ENCODE results near the gene PTPN21. TPM values are rescaled to one million over a fixed set of nuclear protein-coding genes. Genes with fewer than 3 reads are reported as not detected.

Gene PTPN21
- total RNA-seq, 2 donors from 2014 or later, result not detected

- H3K4me3 Mint-ChIP-seq, result no peak overlapping the region
- H3K9me3 Mint-ChIP-seq, result no peaks in the 10 kb centered on the region
- H3K27ac Mint-ChIP-seq, result no peak overlapping the region
- H3K36me3 Mint-ChIP-seq (ENCODE audit: low read depth), result no peaks in the 10 kb centered on the region
- no peaks in the 10 kb centered on the region for H3K4me1 Mint-ChIP-seq
- ATAC-seq (replicated peaks), result no peak
- H3K27me3 Mint-ChIP-seq, result peaks cover 13% of the 10 kb centered on the region
Measured at GRCh38 chr14:88478931-88479330, 75.9 kb downstream of the PTPN21 start.

DNA sequence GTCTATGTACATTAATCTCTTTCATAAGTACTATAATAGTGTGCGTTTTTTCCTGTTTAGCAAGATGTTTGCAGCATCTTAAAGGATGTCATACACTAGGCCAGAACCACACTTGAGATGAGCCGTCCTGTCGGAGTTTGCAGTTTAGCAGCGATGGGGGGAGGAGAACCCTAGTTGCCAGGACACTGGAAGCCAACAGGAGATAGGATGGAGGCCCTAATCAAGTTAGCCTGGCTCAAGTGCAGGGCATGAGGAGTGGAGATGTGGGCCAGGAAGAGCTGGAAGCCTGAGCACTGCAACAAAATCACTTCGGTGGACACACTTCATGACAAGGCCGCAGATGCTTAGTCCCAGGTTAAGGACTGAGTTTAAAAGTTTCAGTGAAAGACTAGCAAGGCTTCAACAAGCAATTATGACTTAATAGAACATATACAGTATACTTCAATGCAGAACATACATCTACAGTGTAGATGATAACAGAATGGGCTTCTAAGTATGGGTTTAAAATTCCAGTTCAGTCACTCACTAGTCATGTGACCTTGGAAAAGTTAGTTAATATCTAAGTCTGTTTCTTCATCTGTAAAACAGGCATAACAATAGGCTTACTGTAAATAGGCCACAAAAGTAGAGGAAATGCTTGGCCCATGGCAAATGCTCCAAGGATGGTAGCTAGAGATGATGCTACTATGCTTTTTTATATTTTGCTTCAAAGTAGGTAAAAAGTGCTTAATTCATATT is 77.1 kb downstream of the PTPN21 start:
- no peak for ATAC-seq (replicated peaks)
- no peaks in the 10 kb centered on the region for H3K36me3 Mint-ChIP-seq (ENCODE audit: low read depth)
- H3K27ac Mint-ChIP-seq, result no peak overlapping the region
- H3K4me3 Mint-ChIP-seq, result no peak overlapping the region
- no peaks in the 10 kb centered on the region for H3K4me1 Mint-ChIP-seq
- peaks cover 12% of the 10 kb centered on the region for H3K27me3 Mint-ChIP-seq
- H3K9me3 Mint-ChIP-seq, result no peaks in the 10 kb centered on the region

DNA sequence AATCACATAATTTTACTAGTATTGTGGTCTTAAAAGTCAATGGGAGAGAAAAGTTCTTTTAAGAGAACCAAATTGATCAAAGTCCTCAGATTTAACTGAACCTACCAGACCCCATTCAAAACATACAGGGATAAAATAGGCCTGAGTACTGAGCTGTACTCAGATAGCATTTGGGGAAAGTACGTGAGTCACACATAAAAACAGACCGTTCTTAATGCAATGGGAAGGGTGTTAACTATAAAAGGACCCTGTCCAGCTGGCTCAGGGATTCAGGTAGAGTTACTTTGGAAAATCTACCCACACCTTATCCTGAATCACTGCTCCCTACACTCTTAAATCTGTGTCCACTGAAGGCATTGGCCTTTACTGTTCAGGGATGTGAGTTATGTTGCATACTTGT is 78.0 kb downstream of the PTPN21 start:
- ATAC-seq (replicated peaks), result no peak
- H3K27ac Mint-ChIP-seq, result no peak overlapping the region
- H3K9me3 Mint-ChIP-seq, result no peaks in the 10 kb centered on the region
- H3K4me3 Mint-ChIP-seq, result no peak overlapping the region
- H3K36me3 Mint-ChIP-seq (ENCODE audit: low read depth), result no peaks in the 10 kb centered on the region
- no peaks in the 10 kb centered on the region for H3K4me1 Mint-ChIP-seq
- peaks cover 5% of the 10 kb centered on the region for H3K27me3 Mint-ChIP-seq

- Mint-ChIP-seq H3K4me1 (no peaks in the 10 kb centered on the region), H3K27me3 (peaks cover 2% of the 10 kb centered on the region), H3K36me3 (ENCODE audit: low read depth) (no peaks in the 10 kb centered on the region), H3K27ac (no peak overlapping the region), H3K9me3 (no peaks in the 10 kb centered on the region), H3K4me3 (no peak overlapping the region)
- ATAC-seq (replicated peaks), result no peak
Measured at GRCh38 chr14:88476214-88476774, 78.5 kb downstream of the PTPN21 start.

DNA sequence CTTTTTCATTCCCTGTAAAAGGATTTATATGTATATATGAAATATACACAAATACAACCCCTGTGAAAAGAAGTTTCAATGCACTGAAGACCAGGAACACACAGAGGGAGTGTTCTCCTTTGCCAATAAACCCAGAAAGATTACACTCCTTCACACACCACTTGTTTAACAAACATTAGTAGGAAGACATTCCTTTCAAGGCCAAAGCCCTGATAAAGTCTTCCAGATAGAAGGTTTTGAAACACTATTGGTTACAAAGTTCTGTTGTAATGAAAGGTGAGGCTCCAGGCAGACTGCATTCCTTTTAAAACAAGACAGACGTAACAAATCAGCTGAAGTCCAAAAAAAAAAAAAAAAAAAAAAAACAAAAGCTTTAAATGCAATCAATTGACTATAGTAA is 81.0 kb downstream of the PTPN21 start:
- Mint-ChIP-seq H3K4me1 (no peaks in the 10 kb centered on the region), H3K36me3 (ENCODE audit: low read depth) (no peaks in the 10 kb centered on the region)

DNA sequence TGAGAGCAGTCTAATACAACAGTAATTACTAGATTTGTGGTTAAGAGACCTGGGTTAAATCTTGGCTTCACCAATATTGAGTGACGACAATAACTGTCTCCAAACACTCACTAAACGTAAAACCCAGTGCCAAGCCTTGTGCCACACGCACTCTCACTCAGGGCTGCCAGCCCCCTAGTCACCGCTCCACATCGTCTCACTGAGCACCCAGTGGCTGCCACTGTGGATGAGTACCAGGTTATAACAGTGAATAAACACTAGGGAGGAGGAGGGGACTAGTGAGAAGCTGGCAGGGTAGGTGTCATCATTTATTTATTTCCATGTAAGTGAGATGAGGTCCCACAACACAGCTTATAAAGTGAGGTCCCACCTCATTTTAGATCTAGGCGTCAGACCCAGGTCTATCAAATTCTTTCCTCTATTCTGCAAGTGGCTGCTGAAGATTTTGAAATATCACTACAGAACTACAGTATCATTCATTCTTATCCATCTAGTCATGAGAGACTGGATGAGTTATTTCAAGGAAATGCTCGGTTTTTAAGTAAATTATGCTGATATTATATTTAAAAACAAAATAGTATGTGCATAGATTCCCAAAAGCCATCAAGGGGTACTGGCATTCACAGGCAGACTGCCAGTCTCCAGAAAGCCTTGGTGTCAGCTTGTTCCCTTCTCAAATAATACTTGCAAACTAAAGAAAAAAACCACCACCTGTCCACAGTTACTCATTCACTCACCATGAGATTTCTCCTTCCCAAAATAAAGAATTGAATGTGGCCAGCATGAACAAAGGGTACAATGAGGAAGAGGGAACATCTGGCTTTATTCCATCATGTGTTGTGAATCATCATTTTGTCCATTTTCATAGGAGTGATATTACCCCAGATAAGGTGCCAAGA is 84.0 kb downstream of the PTPN21 start:
- Mint-ChIP-seq H3K4me1 (no peaks in the 10 kb centered on the region), H3K9me3 (no peaks in the 10 kb centered on the region), H3K4me3 (no peak overlapping the region), H3K27ac (no peak overlapping the region), H3K36me3 (ENCODE audit: low read depth) (no peaks in the 10 kb centered on the region), H3K27me3 (no peaks in the 10 kb centered on the region)
- ATAC-seq (replicated peaks), result no peak

More for the DNA sequence above, 81.0 kb downstream of the PTPN21 start:
- Mint-ChIP-seq H3K27me3 (no peaks in the 10 kb centered on the region), H3K27ac (no peak overlapping the region), H3K4me3 (no peak overlapping the region), H3K9me3 (no peaks in the 10 kb centered on the region)
- ATAC-seq (replicated peaks), result no peak

DNA sequence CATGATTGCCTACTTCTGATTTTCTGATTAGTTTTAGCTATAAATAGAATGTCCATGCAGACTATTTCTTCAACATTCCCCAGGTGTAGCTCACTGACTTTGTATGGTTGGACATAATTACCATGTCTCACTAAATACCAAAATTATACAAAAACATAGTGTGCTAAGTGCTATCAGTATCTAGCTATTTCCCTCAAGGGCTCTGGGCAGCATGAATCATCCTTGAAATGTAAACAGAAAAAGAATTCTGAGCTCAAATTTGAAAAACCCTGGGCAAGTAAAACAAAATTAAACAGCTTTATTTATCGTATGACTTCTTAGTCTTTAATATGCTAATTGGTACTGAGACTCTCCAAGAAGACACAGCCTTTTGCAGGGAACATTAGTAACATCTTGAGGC is 86.4 kb downstream of the PTPN21 start:
- H3K9me3 Mint-ChIP-seq, result no peaks in the 10 kb centered on the region
- H3K27me3 Mint-ChIP-seq, result no peaks in the 10 kb centered on the region
- H3K4me1 Mint-ChIP-seq, result no peaks in the 10 kb centered on the region
- H3K27ac Mint-ChIP-seq, result no peak overlapping the region
- H3K36me3 Mint-ChIP-seq (ENCODE audit: low read depth), result no peaks in the 10 kb centered on the region
- ATAC-seq (replicated peaks), result no peak
- no peak overlapping the region for H3K4me3 Mint-ChIP-seq

GRCh38 chr14:88463318-88463717 is 91.5 kb downstream of the PTPN21 start:
- Mint-ChIP-seq H3K27me3 (no peaks in the 10 kb centered on the region), H3K4me1 (no peaks in the 10 kb centered on the region), H3K4me3 (no peak overlapping the region), H3K36me3 (ENCODE audit: low read depth) (peaks cover 20% of the 10 kb centered on the region), H3K27ac (no peak overlapping the region), H3K9me3 (no peaks in the 10 kb centered on the region)
- ATAC-seq (replicated peaks), result no peak

DNA sequence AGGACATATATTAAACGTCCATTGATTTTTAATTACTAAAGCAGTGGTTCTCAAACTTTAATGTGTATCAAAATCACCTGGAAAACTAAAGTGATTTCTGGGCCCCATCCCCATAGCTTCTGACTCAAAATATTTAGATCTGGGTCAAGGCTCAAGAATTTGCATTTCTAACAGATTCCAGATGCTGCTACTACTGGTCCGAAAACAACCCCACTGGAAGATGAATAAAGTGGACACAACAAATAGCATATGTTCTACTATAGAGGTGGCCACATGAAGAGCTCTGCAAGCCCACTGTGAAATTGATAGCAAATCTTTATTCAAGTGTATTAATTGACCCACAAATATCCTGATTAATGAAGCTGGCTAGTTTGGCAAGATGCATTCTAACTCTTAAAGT is 99.9 kb downstream of the PTPN21 start:
- Mint-ChIP-seq H3K36me3 (ENCODE audit: low read depth) (peaks cover 27% of the 10 kb centered on the region), H3K4me3 (no peak overlapping the region), H3K9me3 (peaks cover 9% of the 10 kb centered on the region), H3K4me1 (no peaks in the 10 kb centered on the region), H3K27ac (no peak overlapping the region), H3K27me3 (no peaks in the 10 kb centered on the region)
- ATAC-seq (replicated peaks), result no peak

- no peak overlapping the region for H3K4me3 Mint-ChIP-seq
- no peaks in the 10 kb centered on the region for H3K4me1 Mint-ChIP-seq
- H3K36me3 Mint-ChIP-seq (ENCODE audit: low read depth), result peaks cover 28% of the 10 kb centered on the region
- no peaks in the 10 kb centered on the region for H3K27me3 Mint-ChIP-seq
- peaks cover 12% of the 10 kb centered on the region for H3K9me3 Mint-ChIP-seq
- no peak overlapping the region for H3K27ac Mint-ChIP-seq
- no peak for ATAC-seq (replicated peaks)
Measured at GRCh38 chr14:88452231-88452630, 102.6 kb downstream of the PTPN21 start.

GRCh38 chr14:88439088-88439487 is 115.7 kb downstream of the PTPN21 start:
- ATAC-seq (replicated peaks), result no peak
- Mint-ChIP-seq H3K4me1 (no peaks in the 10 kb centered on the region), H3K27me3 (no peaks in the 10 kb centered on the region), H3K4me3 (no peak overlapping the region), H3K36me3 (ENCODE audit: low read depth) (no peaks in the 10 kb centered on the region), H3K27ac (no peak overlapping the region), H3K9me3 (no peaks in the 10 kb centered on the region)

GRCh38 chr14:88437658-88438057 is 117.1 kb downstream of the PTPN21 start:
- Mint-ChIP-seq H3K27me3 (no peaks in the 10 kb centered on the region), H3K36me3 (ENCODE audit: low read depth) (no peaks in the 10 kb centered on the region), H3K9me3 (no peaks in the 10 kb centered on the region), H3K4me1 (no peaks in the 10 kb centered on the region), H3K4me3 (no peak overlapping the region), H3K27ac (no peak overlapping the region)
- ATAC-seq (replicated peaks), result no peak

DNA sequence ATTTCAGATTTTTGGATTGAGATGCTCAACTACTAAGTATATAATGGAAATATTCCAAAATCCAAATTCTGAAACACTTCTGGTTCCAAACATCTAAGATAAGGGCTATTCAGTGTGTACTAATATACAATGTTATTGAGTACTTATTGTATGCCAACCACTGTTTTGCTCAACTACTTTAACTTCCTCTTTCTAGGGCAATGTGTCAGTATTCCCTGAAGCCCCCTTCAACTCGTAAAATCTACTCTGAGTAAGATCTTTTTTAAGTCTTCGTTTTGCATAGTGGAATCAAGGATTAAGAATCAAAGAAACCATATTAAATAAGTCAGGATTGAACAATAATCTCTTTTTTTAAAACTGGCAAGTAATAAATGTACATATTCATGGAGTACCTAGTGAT is 123.8 kb downstream of the PTPN21 start:
- no peaks in the 10 kb centered on the region for H3K4me1 Mint-ChIP-seq
- no peak overlapping the region for H3K4me3 Mint-ChIP-seq
- H3K27ac Mint-ChIP-seq, result no peak overlapping the region
- no peaks in the 10 kb centered on the region for H3K27me3 Mint-ChIP-seq
- H3K9me3 Mint-ChIP-seq, result no peaks in the 10 kb centered on the region
- no peak for ATAC-seq (replicated peaks)
- peaks cover 18% of the 10 kb centered on the region for H3K36me3 Mint-ChIP-seq (ENCODE audit: low read depth)

DNA sequence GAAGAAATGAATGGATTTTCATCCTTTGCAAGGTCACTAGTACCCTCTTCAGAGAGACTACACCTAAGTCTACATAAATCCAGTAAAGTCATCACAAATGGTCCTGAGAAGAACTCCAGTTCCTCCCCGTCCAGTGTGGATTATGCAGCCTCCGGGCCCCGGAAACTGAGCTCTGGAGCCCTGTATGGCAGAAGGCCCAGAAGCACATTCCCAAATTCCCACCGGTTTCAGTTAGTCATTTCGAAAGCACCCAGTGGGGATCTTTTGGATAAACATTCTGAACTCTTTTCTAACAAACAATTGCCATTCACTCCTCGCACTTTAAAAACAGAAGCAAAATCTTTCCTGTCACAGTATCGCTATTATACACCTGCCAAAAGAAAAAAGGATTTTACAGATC is 128.5 kb downstream of the PTPN21 start:
- H3K9me3 Mint-ChIP-seq, result no peaks in the 10 kb centered on the region
- no peak for ATAC-seq (replicated peaks)
- H3K36me3 Mint-ChIP-seq (ENCODE audit: low read depth), result peaks cover 13% of the 10 kb centered on the region
- H3K27ac Mint-ChIP-seq, result no peak overlapping the region
- no peaks in the 10 kb centered on the region for H3K27me3 Mint-ChIP-seq
- no peak overlapping the region for H3K4me3 Mint-ChIP-seq
- H3K4me1 Mint-ChIP-seq, result no peaks in the 10 kb centered on the region

GRCh38 chr14:88424573-88424972 is 130.2 kb downstream of the PTPN21 start:
- H3K27ac Mint-ChIP-seq, result no peak overlapping the region
- no peak overlapping the region for H3K4me3 Mint-ChIP-seq
- H3K4me1 Mint-ChIP-seq, result no peaks in the 10 kb centered on the region
- H3K9me3 Mint-ChIP-seq, result no peaks in the 10 kb centered on the region
- H3K36me3 Mint-ChIP-seq (ENCODE audit: low read depth), result peaks cover 6% of the 10 kb centered on the region
- no peaks in the 10 kb centered on the region for H3K27me3 Mint-ChIP-seq
- ATAC-seq (replicated peaks), result no peak

Data from activated T-helper 17 cell treated with anti-CD3 and anti-CD28 coated beads, Interleukin-2, amount 50 U/mL, for 72 hours (primary cell).